B cell (primary cell): Measurements from ENCODE around the gene TOR1AIP1.

Experiments
- CTCF ChIP-seq: fragments of 200-600 bp; IDR thresholded peaks from one replicate; pipeline ENCODE4 v1.8.0; 2022; ENCODE audit warnings: antibody characterized with exemption, mild to moderate bottlenecking
- EZH2 ChIP-seq: IDR thresholded peaks from 2 replicates; pipeline ENCODE4 v1.6.1; 2012; ENCODE audit warnings: borderline replicate concordance, low read depth, mild to moderate bottlenecking, moderate library complexity, low read length; ENCODE audit not compliant: insufficient read depth, poor library complexity, severe bottlenecking

- no peak for TF ChIP-seq EZH2
- TF ChIP-seq CTCF: no peak
Measured at GRCh38 chr1:179935909-179936496, 53.9 kb downstream of the TOR1AIP1 start.
